ENCODE data around the gene TSPYL2. TPM values are rescaled to one million over a fixed set of nuclear protein-coding genes. Genes with fewer than 3 reads are reported as not detected.

TSPYL2 gene
- polyA plus RNA-seq, 2 donors, result 20.0 to 29.3 TPM

- Histone ChIP-seq H3K36me3 (ENCODE audit: control insufficient read depth in 2 of 2, insufficient read depth in 2 of 2, low read length in 1 of 2) (no peaks in the 10 kb centered on the region), H3K4me1 (ENCODE audit: control insufficient read depth in 2 of 2, insufficient read depth in 2 of 2, low read length in 1 of 2) (no peaks in the 10 kb centered on the region), H3K9me3 (ENCODE audit: control insufficient read depth in 2 of 2, insufficient read depth in 1 of 2, low read depth in 1 of 2, low read length in 1 of 2) (no peaks in the 10 kb centered on the region), H3K4me3 (ENCODE audit: low read depth in 1 of 2, low read length in 2 of 2) (no peak overlapping the region), H3K27me3 (ENCODE audit: control insufficient read depth in 1 of 2, insufficient read depth in 2 of 2, low read length in 2 of 2) (no peaks in the 10 kb centered on the region), H3K27ac (ENCODE audit: low read depth in 2 of 2, low read length in 1 of 2) (no peak overlapping the region)
- WGBS, 2 donors, result 91 to 94% methylated on average over 1 of the region's 1 CpG
Measured at GRCh38 chrX:53078943-53079342, 3.2 kb upstream of the TSPYL2 start.

GRCh38 chrX:53080628-53081580, 1.3 kb upstream of the TSPYL2 start:
- H3K27me3 ChIP-seq (ENCODE audit: control insufficient read depth in 1 of 2, insufficient read depth in 2 of 2, low read length in 2 of 2), result no peaks in the 10 kb centered on the region
- WGBS, 2 donors, result 17 to 38% methylated on average over 15 to 17 of the region's 17 CpGs
- H3K27ac ChIP-seq (ENCODE audit: low read depth in 2 of 2, low read length in 1 of 2), result peak overlapping the region; percentile 80 to 89
- no peaks in the 10 kb centered on the region for H3K9me3 ChIP-seq (ENCODE audit: control insufficient read depth in 2 of 2, insufficient read depth in 1 of 2, low read depth in 1 of 2, low read length in 1 of 2)
- H3K36me3 ChIP-seq (ENCODE audit: control insufficient read depth in 2 of 2, insufficient read depth in 2 of 2, low read length in 1 of 2), result no peaks in the 10 kb centered on the region
- H3K4me3 ChIP-seq (ENCODE audit: low read depth in 1 of 2, low read length in 2 of 2), result no peak overlapping the region
- no peaks in the 10 kb centered on the region for H3K4me1 ChIP-seq (ENCODE audit: control insufficient read depth in 2 of 2, insufficient read depth in 2 of 2, low read length in 1 of 2)

- peak overlapping the region; percentile 76 to 84 for H3K27ac ChIP-seq (ENCODE audit: low read depth in 2 of 2, low read length in 1 of 2)
- H3K4me3 ChIP-seq (ENCODE audit: low read depth in 1 of 2, low read length in 2 of 2), result peak overlapping the region; percentile 54 to 60
- H3K9me3 ChIP-seq (ENCODE audit: control insufficient read depth in 2 of 2, insufficient read depth in 1 of 2, low read depth in 1 of 2, low read length in 1 of 2), result no peaks in the 10 kb centered on the region
- H3K36me3 ChIP-seq (ENCODE audit: control insufficient read depth in 2 of 2, insufficient read depth in 2 of 2, low read length in 1 of 2), result no peaks in the 10 kb centered on the region
- WGBS, 2 donors, result 7 to 31% methylated on average over 31 of the region's 31 CpGs
- H3K4me1 ChIP-seq (ENCODE audit: control insufficient read depth in 2 of 2, insufficient read depth in 2 of 2, low read length in 1 of 2), result peaks cover 0 to under 1% of the 10 kb centered on the region in 2 donors
- no peaks in the 10 kb centered on the region for H3K27me3 ChIP-seq (ENCODE audit: control insufficient read depth in 1 of 2, insufficient read depth in 2 of 2, low read length in 2 of 2)
Measured at GRCh38 chrX:53082773-53083616, 828 bp downstream of the TSPYL2 start.

GRCh38 chrX:53084043-53084570, 1.9 kb downstream of the TSPYL2 start:
- H3K9me3 ChIP-seq (ENCODE audit: control insufficient read depth in 2 of 2, insufficient read depth in 1 of 2, low read depth in 1 of 2, low read length in 1 of 2), result no peaks in the 10 kb centered on the region
- peaks cover 0 to 4% of the 10 kb centered on the region in 2 donors for H3K4me1 ChIP-seq (ENCODE audit: control insufficient read depth in 2 of 2, insufficient read depth in 2 of 2, low read length in 1 of 2)
- no peaks in the 10 kb centered on the region for H3K27me3 ChIP-seq (ENCODE audit: control insufficient read depth in 1 of 2, insufficient read depth in 2 of 2, low read length in 2 of 2)
- no peak overlapping the region for H3K4me3 ChIP-seq (ENCODE audit: low read depth in 1 of 2, low read length in 2 of 2)
- no peaks in the 10 kb centered on the region for H3K36me3 ChIP-seq (ENCODE audit: control insufficient read depth in 2 of 2, insufficient read depth in 2 of 2, low read length in 1 of 2)
- 64 to 81% methylated on average over 4 of the region's 4 CpGs for WGBS, 2 donors
- no peak overlapping the region for H3K27ac ChIP-seq (ENCODE audit: low read depth in 2 of 2, low read length in 1 of 2)

GRCh38 chrX:53084863-53085262, 2.7 kb downstream of the TSPYL2 start:
- Histone ChIP-seq H3K27me3 (ENCODE audit: control insufficient read depth in 1 of 2, insufficient read depth in 2 of 2, low read length in 2 of 2) (no peaks in the 10 kb centered on the region), H3K36me3 (ENCODE audit: control insufficient read depth in 2 of 2, insufficient read depth in 2 of 2, low read length in 1 of 2) (no peaks in the 10 kb centered on the region), H3K4me3 (ENCODE audit: low read depth in 1 of 2, low read length in 2 of 2) (no peak overlapping the region), H3K27ac (ENCODE audit: low read depth in 2 of 2, low read length in 1 of 2) (peak overlapping the region in 1 of 2 donors; percentile 47), H3K4me1 (ENCODE audit: control insufficient read depth in 2 of 2, insufficient read depth in 2 of 2, low read length in 1 of 2) (peaks cover 0 to 4% of the 10 kb centered on the region in 2 donors), H3K9me3 (ENCODE audit: control insufficient read depth in 2 of 2, insufficient read depth in 1 of 2, low read depth in 1 of 2, low read length in 1 of 2) (no peaks in the 10 kb centered on the region)
- 89 to 90% methylated on average over 9 of the region's 9 CpGs for WGBS, 2 donors

- Histone ChIP-seq H3K36me3 (ENCODE audit: control insufficient read depth in 2 of 2, insufficient read depth in 2 of 2, low read length in 1 of 2) (no peaks in the 10 kb centered on the region), H3K27me3 (ENCODE audit: control insufficient read depth in 1 of 2, insufficient read depth in 2 of 2, low read length in 2 of 2) (no peaks in the 10 kb centered on the region), H3K4me3 (ENCODE audit: low read depth in 1 of 2, low read length in 2 of 2) (no peak overlapping the region), H3K9me3 (ENCODE audit: control insufficient read depth in 2 of 2, insufficient read depth in 1 of 2, low read depth in 1 of 2, low read length in 1 of 2) (no peaks in the 10 kb centered on the region), H3K27ac (ENCODE audit: low read depth in 2 of 2, low read length in 1 of 2) (no peak overlapping the region), H3K4me1 (ENCODE audit: control insufficient read depth in 2 of 2, insufficient read depth in 2 of 2, low read length in 1 of 2) (peaks cover 0 to 4% of the 10 kb centered on the region in 2 donors)
- 75 to 82% methylated on average over 17 of the region's 17 CpGs for WGBS, 2 donors
Measured at GRCh38 chrX:53085661-53086229, 3.6 kb downstream of the TSPYL2 start.

GRCh38 chrX:53086464-53086863, 4.3 kb downstream of the TSPYL2 start:
- no peaks in the 10 kb centered on the region for H3K27me3 ChIP-seq (ENCODE audit: control insufficient read depth in 1 of 2, insufficient read depth in 2 of 2, low read length in 2 of 2)
- H3K27ac ChIP-seq (ENCODE audit: low read depth in 2 of 2, low read length in 1 of 2), result no peak overlapping the region
- H3K9me3 ChIP-seq (ENCODE audit: control insufficient read depth in 2 of 2, insufficient read depth in 1 of 2, low read depth in 1 of 2, low read length in 1 of 2), result no peaks in the 10 kb centered on the region
- H3K4me1 ChIP-seq (ENCODE audit: control insufficient read depth in 2 of 2, insufficient read depth in 2 of 2, low read length in 1 of 2), result peaks cover 0 to 4% of the 10 kb centered on the region in 2 donors
- 43 to 48% methylated on average over 6 of the region's 6 CpGs for WGBS, 2 donors
- no peak overlapping the region for H3K4me3 ChIP-seq (ENCODE audit: low read depth in 1 of 2, low read length in 2 of 2)
- H3K36me3 ChIP-seq (ENCODE audit: control insufficient read depth in 2 of 2, insufficient read depth in 2 of 2, low read length in 1 of 2), result no peaks in the 10 kb centered on the region

- Histone ChIP-seq H3K27ac (ENCODE audit: low read depth in 2 of 2, low read length in 1 of 2) (peak overlapping the region; percentile 67 to 74), H3K9me3 (ENCODE audit: control insufficient read depth in 2 of 2, insufficient read depth in 1 of 2, low read depth in 1 of 2, low read length in 1 of 2) (no peaks in the 10 kb centered on the region), H3K4me1 (ENCODE audit: control insufficient read depth in 2 of 2, insufficient read depth in 2 of 2, low read length in 1 of 2) (peaks cover 0 to 4% of the 10 kb centered on the region in 2 donors), H3K27me3 (ENCODE audit: control insufficient read depth in 1 of 2, insufficient read depth in 2 of 2, low read length in 2 of 2) (no peaks in the 10 kb centered on the region), H3K36me3 (ENCODE audit: control insufficient read depth in 2 of 2, insufficient read depth in 2 of 2, low read length in 1 of 2) (no peaks in the 10 kb centered on the region), H3K4me3 (ENCODE audit: low read depth in 1 of 2, low read length in 2 of 2) (no peak overlapping the region)
- 68 to 78% methylated on average over 3 of the region's 3 CpGs for WGBS, 2 donors
Measured at GRCh38 chrX:53087388-53087831, 5.2 kb downstream of the TSPYL2 start.

All from esophagus (tissue), 2 donors.